Stomach (tissue), 4 donors: ENCODE measurements around the gene ZBTB2.
"Not testable (repeated sequence)": the region's sequence is repeated elsewhere in the genome, so short reads cannot be mapped to it uniquely, and the experiment has no call there.

Experiments
- CTCF ChIP-seq, 7 experiments: fragments of 450-650 bp in 4 of 7; fragments of 200-600 bp in 3 of 7; sonication (generic) in 3 of 7; IDR thresholded peaks; one replicate each; pipeline ENCODE4 v1.5.1; 2016 to 2019; ENCODE audit warnings: antibody characterized with exemption in 7 of 7, control low read depth in 2 of 7, mild to moderate bottlenecking in 1 of 7
- POLR2A ChIP-seq, 4 donors: fragments of 450-650 bp; IDR thresholded peaks; one replicate each; pipeline ENCODE4 v1.6.1; 2016; ENCODE audit warnings: antibody characterized with exemption in 4 of 4, control low read depth in 2 of 4, mild to moderate bottlenecking in 1 of 4, moderate library complexity in 1 of 4
- POLR2AphosphoS5 ChIP-seq, 3 donors: sonication (generic); formaldehyde crosslinking; IDR thresholded peaks; one replicate each; pipeline ENCODE4 v1.6.1; 2016; ENCODE audit warnings: antibody characterized with exemption in 3 of 3

GRCh38 chr6:151382631-151383030, 8.7 kb downstream of the ZBTB2 start:
- TF ChIP-seq CTCF, POLR2A, POLR2AphosphoS5 (IDR thresholded peaks at IDR 0.05): not testable (repeated sequence)
